Measurements from ENCODE around the gene OLFML1.
A peak's percentile ranks its signal among the peaks of the same experiment; 100 is the strongest.

OLFML1 gene

DNA sequence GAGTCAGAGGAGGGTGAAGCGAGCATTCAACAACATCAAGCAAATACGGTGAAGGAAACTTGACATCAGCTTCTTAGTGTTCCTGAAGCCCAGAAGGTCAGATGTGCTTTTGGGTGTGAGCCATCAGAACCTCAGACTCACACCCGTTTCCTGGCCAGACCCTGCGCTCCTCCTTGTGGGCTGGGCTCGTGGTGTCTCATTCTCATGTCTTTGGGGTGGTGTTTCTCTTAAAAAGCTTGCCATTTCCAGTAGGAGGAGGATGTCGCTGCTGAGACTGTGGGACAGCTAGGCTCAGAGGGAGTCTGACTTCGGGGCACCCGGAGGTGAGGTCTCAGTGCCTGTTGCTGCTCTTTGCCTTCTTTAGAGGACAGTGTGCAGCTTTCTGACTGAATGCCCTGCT is 52.7 kb downstream of the OLFML1 start:
- TF ChIP-seq POU2F2 (IDR thresholded peaks at IDR 0.05; ENCODE audit: low read depth, low read length) (no peak), POLR2AphosphoS5 (IDR thresholded peaks at IDR 0.05; ENCODE audit: low read depth, low read length) (no peak), TAF1 (IDR thresholded peaks at IDR 0.05; ENCODE audit: low read depth, low read length) (no peak), POLR2A (IDR thresholded peaks at IDR 0.05; ENCODE audit: low read depth, low read length) (no peak), PAX5 (IDR thresholded peaks at IDR 0.05; ENCODE audit: insufficient read depth, low read length, severe bottlenecking) (no peak), SPI1 (IDR thresholded peaks at IDR 0.05; ENCODE audit: low read depth, low read length) (no peak)
- DNase-seq (ENCODE audit: insufficient read length, low spot score) (no peak), FAIRE-seq (peak; percentile 45)

- TF ChIP-seq PAX5 (IDR thresholded peaks at IDR 0.05; ENCODE audit: insufficient read depth, low read length, severe bottlenecking): no peak
- TF ChIP-seq POU2F2 (IDR thresholded peaks at IDR 0.05; ENCODE audit: low read depth, low read length): no peak
- TF ChIP-seq POLR2AphosphoS5 (IDR thresholded peaks at IDR 0.05; ENCODE audit: low read depth, low read length): no peak
- no peak for TF ChIP-seq POLR2A (IDR thresholded peaks at IDR 0.05; ENCODE audit: low read depth, low read length)
- no peak for TF ChIP-seq TAF1 (IDR thresholded peaks at IDR 0.05; ENCODE audit: low read depth, low read length)
- no peak for TF ChIP-seq SPI1 (IDR thresholded peaks at IDR 0.05; ENCODE audit: low read depth, low read length)
- FAIRE-seq (no peak), DNase-seq (ENCODE audit: insufficient read length, low spot score) (no peak)
These were observed 53.5 kb downstream of the OLFML1 start for GRCh38 chr11:7538466-7539454.

- TF ChIP-seq POLR2A (IDR thresholded peaks at IDR 0.05; ENCODE audit: low read depth, low read length) (no peak), POLR2AphosphoS5 (IDR thresholded peaks at IDR 0.05; ENCODE audit: low read depth, low read length) (no peak), POU2F2 (IDR thresholded peaks at IDR 0.05; ENCODE audit: low read depth, low read length) (no peak), PAX5 (IDR thresholded peaks at IDR 0.05; ENCODE audit: insufficient read depth, low read length, severe bottlenecking) (no peak), SPI1 (IDR thresholded peaks at IDR 0.05; ENCODE audit: low read depth, low read length) (no peak), TAF1 (IDR thresholded peaks at IDR 0.05; ENCODE audit: low read depth, low read length) (no peak)
- FAIRE-seq: peak; percentile 59
- DNase-seq (ENCODE audit: insufficient read length, low spot score): no peak
These were observed 55.7 kb downstream of the OLFML1 start for GRCh38 chr11:7540830-7541555.

GRCh38 chr11:7543302-7543701 is 58.0 kb downstream of the OLFML1 start:
- DNase-seq (ENCODE audit: insufficient read length, low spot score) (no peak), FAIRE-seq (no peak)
- TF ChIP-seq POLR2AphosphoS5 (IDR thresholded peaks at IDR 0.05; ENCODE audit: low read depth, low read length) (no peak), PAX5 (IDR thresholded peaks at IDR 0.05; ENCODE audit: insufficient read depth, low read length, severe bottlenecking) (no peak), TAF1 (IDR thresholded peaks at IDR 0.05; ENCODE audit: low read depth, low read length) (no peak), SPI1 (IDR thresholded peaks at IDR 0.05; ENCODE audit: low read depth, low read length) (no peak), POLR2A (IDR thresholded peaks at IDR 0.05; ENCODE audit: low read depth, low read length) (no peak), POU2F2 (IDR thresholded peaks at IDR 0.05; ENCODE audit: low read depth, low read length) (no peak)

DNA sequence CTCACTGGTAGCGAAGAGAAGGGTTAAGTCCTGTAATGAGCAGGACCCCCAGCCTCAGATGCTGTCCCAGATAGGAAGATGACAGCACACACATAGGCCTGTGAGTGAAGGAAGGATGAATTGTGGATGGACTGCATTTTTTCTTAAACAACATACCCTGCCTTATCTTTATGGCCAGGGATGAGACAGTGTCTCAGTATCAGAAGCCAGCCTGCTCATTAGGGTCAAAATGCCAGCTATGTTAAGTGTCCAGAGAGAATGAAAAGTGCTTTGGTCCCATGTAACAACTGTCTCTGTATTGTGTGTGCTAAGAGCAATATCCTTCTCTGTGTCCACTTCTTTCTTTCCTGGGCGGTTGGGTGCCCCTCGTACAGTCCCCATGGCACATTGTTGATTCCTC is 58.7 kb downstream of the OLFML1 start:
- FAIRE-seq (peak; percentile 41), DNase-seq (ENCODE audit: insufficient read length, low spot score) (no peak)
- no peak for TF ChIP-seq SPI1 (IDR thresholded peaks at IDR 0.05; ENCODE audit: low read depth, low read length)
- TF ChIP-seq POLR2A (IDR thresholded peaks at IDR 0.05; ENCODE audit: low read depth, low read length): no peak
- TF ChIP-seq POU2F2 (IDR thresholded peaks at IDR 0.05; ENCODE audit: low read depth, low read length): no peak
- no peak for TF ChIP-seq POLR2AphosphoS5 (IDR thresholded peaks at IDR 0.05; ENCODE audit: low read depth, low read length)
- no peak for TF ChIP-seq PAX5 (IDR thresholded peaks at IDR 0.05; ENCODE audit: insufficient read depth, low read length, severe bottlenecking)
- no peak for TF ChIP-seq TAF1 (IDR thresholded peaks at IDR 0.05; ENCODE audit: low read depth, low read length)

DNA sequence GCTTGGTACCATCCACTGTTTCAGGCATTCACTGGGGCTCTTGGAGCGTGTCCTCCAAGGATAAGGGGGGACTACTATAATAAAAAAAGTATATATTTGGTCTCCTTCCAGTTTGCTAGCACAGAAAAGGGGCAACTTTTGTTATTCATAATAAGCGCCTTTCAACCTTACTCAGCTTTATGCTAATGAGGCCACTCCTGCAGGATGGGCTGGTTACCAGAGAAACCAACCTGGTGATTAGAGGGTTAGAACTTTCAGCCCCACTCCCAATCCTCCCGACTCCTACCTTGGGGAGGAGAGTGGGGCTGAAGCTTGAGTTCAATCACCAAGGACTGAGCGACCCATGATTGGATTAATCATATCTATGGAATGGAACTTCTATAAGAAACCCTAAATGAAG is 60.3 kb downstream of the OLFML1 start:
- TF ChIP-seq POLR2A (IDR thresholded peaks at IDR 0.05; ENCODE audit: low read depth, low read length) (no peak), SPI1 (IDR thresholded peaks at IDR 0.05; ENCODE audit: low read depth, low read length) (no peak), POLR2AphosphoS5 (IDR thresholded peaks at IDR 0.05; ENCODE audit: low read depth, low read length) (no peak), POU2F2 (IDR thresholded peaks at IDR 0.05; ENCODE audit: low read depth, low read length) (no peak), TAF1 (IDR thresholded peaks at IDR 0.05; ENCODE audit: low read depth, low read length) (no peak), PAX5 (IDR thresholded peaks at IDR 0.05; ENCODE audit: insufficient read depth, low read length, severe bottlenecking) (no peak)
- no peak for FAIRE-seq
- no peak for DNase-seq (ENCODE audit: insufficient read length, low spot score)

DNA sequence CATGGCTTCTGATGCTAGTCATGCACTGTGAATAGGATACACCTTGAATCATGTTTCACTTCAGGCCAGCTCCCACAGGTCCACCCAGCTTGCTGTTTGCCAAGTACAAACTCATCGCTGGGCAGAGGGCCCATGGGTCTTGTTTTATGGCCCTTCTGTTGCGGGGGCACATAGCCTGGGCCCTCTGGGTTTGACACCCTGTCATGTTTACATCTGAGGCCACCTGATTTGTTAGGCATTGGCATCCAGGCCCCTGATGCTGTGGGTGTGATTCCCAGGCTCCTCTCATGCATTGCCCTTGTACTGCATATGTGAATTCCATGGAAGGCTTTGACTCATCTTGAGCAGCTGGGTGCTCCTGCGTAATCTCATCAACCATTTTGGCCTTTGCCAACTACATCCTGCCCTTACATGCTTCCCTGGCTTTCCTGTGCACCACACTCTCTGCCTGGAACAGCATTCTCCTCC is 61.1 kb downstream of the OLFML1 start:
- no peak for FAIRE-seq
- no peak for TF ChIP-seq TAF1 (IDR thresholded peaks at IDR 0.05; ENCODE audit: low read depth, low read length)
- no peak for TF ChIP-seq POLR2AphosphoS5 (IDR thresholded peaks at IDR 0.05; ENCODE audit: low read depth, low read length)
- TF ChIP-seq POU2F2 (IDR thresholded peaks at IDR 0.05; ENCODE audit: low read depth, low read length): no peak
- no peak for TF ChIP-seq SPI1 (IDR thresholded peaks at IDR 0.05; ENCODE audit: low read depth, low read length)
- TF ChIP-seq PAX5 (IDR thresholded peaks at IDR 0.05; ENCODE audit: insufficient read depth, low read length, severe bottlenecking): no peak
- no peak for TF ChIP-seq POLR2A (IDR thresholded peaks at IDR 0.05; ENCODE audit: low read depth, low read length)
- no peak for DNase-seq (ENCODE audit: insufficient read length, low spot score)

DNA sequence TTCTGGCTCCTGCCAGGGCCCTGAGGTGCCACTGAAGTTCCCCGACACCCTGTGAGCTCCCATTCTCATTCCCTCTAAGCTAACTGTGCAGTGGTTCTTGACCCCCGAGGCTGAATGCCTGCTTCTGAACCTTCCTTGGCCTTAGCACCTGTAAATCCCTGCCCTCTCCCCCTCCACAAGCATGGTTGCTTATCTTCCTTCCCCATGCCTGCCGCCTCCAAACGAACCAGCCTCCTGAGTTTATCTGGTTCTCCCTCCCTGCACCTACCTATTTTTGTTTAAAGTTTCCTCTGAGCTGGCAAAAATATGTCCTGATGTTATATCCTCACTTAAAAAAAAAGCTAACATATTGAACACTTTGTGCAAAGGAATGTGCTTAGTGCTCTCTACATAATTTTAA is 62.4 kb downstream of the OLFML1 start:
- FAIRE-seq: no peak
- TF ChIP-seq SPI1 (IDR thresholded peaks at IDR 0.05; ENCODE audit: low read depth, low read length) (no peak), TAF1 (IDR thresholded peaks at IDR 0.05; ENCODE audit: low read depth, low read length) (no peak)

DNA sequence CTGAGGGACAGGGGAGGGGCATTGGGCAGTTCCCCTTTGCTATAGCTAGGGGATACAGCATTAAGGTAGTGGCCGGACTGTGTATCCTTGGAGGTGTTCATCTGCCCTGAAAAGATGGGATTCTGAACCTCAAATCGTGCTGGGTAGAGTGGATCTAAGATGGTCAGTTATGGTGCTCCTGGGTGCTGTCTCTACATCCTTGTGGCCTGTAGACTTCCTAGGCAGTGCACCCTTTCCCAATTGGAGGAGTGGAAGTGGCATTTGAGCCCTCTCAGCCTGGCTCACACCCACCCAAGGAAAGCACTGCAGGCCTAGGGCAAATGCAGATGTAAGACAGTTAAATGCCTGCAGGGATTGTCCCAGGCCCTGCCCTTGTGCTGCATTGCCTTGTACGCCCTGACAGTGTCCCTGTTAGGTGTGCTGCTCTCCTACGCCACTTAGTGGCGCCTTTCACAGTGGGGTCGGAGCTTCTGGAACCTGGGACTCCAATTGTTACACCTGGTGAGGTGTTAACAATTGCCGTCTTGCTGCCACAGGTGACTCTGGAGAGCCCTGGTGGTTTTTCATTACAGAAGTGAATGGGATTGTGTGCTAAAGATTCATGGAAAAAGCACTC is 63.5 kb downstream of the OLFML1 start:
- TF ChIP-seq POU2F2 (IDR thresholded peaks at IDR 0.05; ENCODE audit: low read depth, low read length) (peak; percentile 31; the same call in 1 of the 2 replicates), PAX5 (IDR thresholded peaks at IDR 0.05; ENCODE audit: insufficient read depth, low read length, severe bottlenecking) (no peak)
- DNase-seq (ENCODE audit: insufficient read length, low spot score) (no peak), FAIRE-seq (peak; percentile 91)

More for the DNA sequence above, 62.4 kb downstream of the OLFML1 start:
- DNase-seq (ENCODE audit: insufficient read length, low spot score): no peak
